CD14-positive monocyte (primary cell): ENCODE data around the gene PXDN. TPM values are rescaled to one million over a fixed set of nuclear protein-coding genes. Genes with fewer than 3 reads are reported as not detected.

ENCODE experiments used
- DNase-seq, 3 donors: peaks; one replicate each; pipeline ENCODE4 v3.0.0-alpha.2; 2011 to 2022
- H2AFZ ChIP-seq: 2 replicates; pipeline ENCODE4 v1.6.0; 2012; ENCODE audit warnings: mild to moderate bottlenecking, low read depth, low read length, inconsistent platforms; ENCODE audit not compliant: insufficient read depth, poor library complexity, severe bottlenecking
- H3K27ac ChIP-seq, 2 donors: 1 replicate in 1 of 2; 2 replicates in 1 of 2; pipeline ENCODE4 v1.5.1; 2012 to 2013; ENCODE audit warnings: low read length in 2 of 2, control low read depth in 1 of 2, inconsistent platforms in 1 of 2, low read depth in 1 of 2, mild to moderate bottlenecking in 1 of 2
- H3K27me3 ChIP-seq, 2 donors: one replicate each; pipeline versions ENCODE4 v1.6.0 to v1.6.1; 2011 to 2013; ENCODE audit warnings: low read length in 2 of 2; ENCODE audit not compliant: control insufficient read depth in 2 of 2, insufficient read depth in 2 of 2
- H3K36me3 ChIP-seq, 2 donors: replicated peaks in 1 of 2; 1 replicate in 1 of 2; 2 replicates in 1 of 2; pipeline versions ENCODE4 v1.5.1 to v1.6.1; 2012 to 2013; ENCODE audit warnings: low read length in 2 of 2, control low read depth in 1 of 2, inconsistent platforms in 1 of 2, mild to moderate bottlenecking in 1 of 2; ENCODE audit not compliant: insufficient read depth in 2 of 2, control insufficient read depth in 1 of 2
- H3K4me1 ChIP-seq, 2 donors: 1 replicate in 1 of 2; 2 replicates in 1 of 2; pipeline versions ENCODE4 v1.5.1 to v1.6.1; 2012 to 2013; ENCODE audit warnings: low read length in 2 of 2, control low read depth in 1 of 2, inconsistent platforms in 1 of 2, mild to moderate bottlenecking in 1 of 2, moderate library complexity in 1 of 2; ENCODE audit not compliant: insufficient read depth in 2 of 2, control insufficient read depth in 1 of 2
- H3K4me2 ChIP-seq: replicated peaks from 2 replicates; pipeline ENCODE3; 2012; ENCODE audit warnings: low read length, moderate library complexity, mild to moderate bottlenecking; ENCODE audit not compliant: poor library complexity, severe bottlenecking; ENCODE audit errors: extremely low read depth
- H3K4me3 ChIP-seq, 3 experiments: fragments of 200-600 bp in 1 of 3; sonication (generic) in 1 of 3; replicated peaks in 1 of 3; 1 replicate in 2 of 3; 2 replicates in 1 of 3; pipeline ENCODE4 v1.5.1; 2011 to 2013; ENCODE audit warnings: low read length in 3 of 3, mild to moderate bottlenecking in 3 of 3, control low read depth in 2 of 3, low read depth in 2 of 3, inconsistent platforms in 1 of 3, moderate library complexity in 1 of 3
- H3K79me2 ChIP-seq: 2 replicates; pipeline ENCODE4 v1.6.0; 2012; ENCODE audit warnings: mild to moderate bottlenecking, control low read depth, inconsistent platforms, low read length, moderate library complexity; ENCODE audit not compliant: insufficient read depth
- H3K9ac ChIP-seq: 2 replicates; pipeline ENCODE4 v1.6.0; 2017; ENCODE audit warnings: low read length, mild to moderate bottlenecking; ENCODE audit not compliant: insufficient read depth, poor library complexity, severe bottlenecking
- H3K9me3 ChIP-seq, 2 donors: replicated peaks in 1 of 2; 1 replicate in 1 of 2; 2 replicates in 1 of 2; pipeline versions ENCODE4 v1.5.1 to v1.6.1; 2012 to 2013; ENCODE audit warnings: low read length in 2 of 2, control low read depth in 1 of 2; ENCODE audit not compliant: control insufficient read depth in 1 of 2, insufficient read depth in 1 of 2
- H4K20me1 ChIP-seq: 2 replicates; pipeline ENCODE4 v1.6.0; 2012; ENCODE audit warnings: mild to moderate bottlenecking, low read length, control low read depth, moderate library complexity; ENCODE audit not compliant: insufficient read depth
- H3K27ac Mint-ChIP-seq, 7 donors: one replicate each; pipeline ENCODE4 v1.8.0; 2020; ENCODE audit warnings: mild to moderate bottlenecking in 7 of 7, mixed read lengths in 7 of 7, moderate library complexity in 6 of 7, inconsistent platforms in 2 of 7
- H3K27me3 Mint-ChIP-seq, 3 donors: one replicate each; pipeline ENCODE4 v1.8.0; 2021 to 2022; ENCODE audit warnings: low read depth in 3 of 3, mild to moderate bottlenecking in 3 of 3, mixed read lengths in 3 of 3, moderate library complexity in 3 of 3, inconsistent platforms in 1 of 3
- H3K36me3 Mint-ChIP-seq, 2 donors: one replicate each; pipeline ENCODE4 v1.8.0; 2020; ENCODE audit warnings: mixed read lengths in 2 of 2, inconsistent platforms in 1 of 2, mild to moderate bottlenecking in 1 of 2
- H3K4me1 Mint-ChIP-seq: one replicate; pipeline ENCODE4 v1.8.0; 2020; ENCODE audit warnings: mild to moderate bottlenecking, mixed read lengths
- H3K4me3 Mint-ChIP-seq, 2 donors: one replicate each; pipeline ENCODE4 v1.8.0; 2020; ENCODE audit warnings: mild to moderate bottlenecking in 2 of 2, mixed read lengths in 2 of 2, moderate library complexity in 1 of 2
- H3K9me3 Mint-ChIP-seq, 7 donors: one replicate each; pipeline ENCODE4 v1.8.0; 2020 to 2022; ENCODE audit warnings: mixed read lengths in 7 of 7, mild to moderate bottlenecking in 6 of 7, moderate library complexity in 6 of 7, inconsistent platforms in 2 of 7
- CTCF ChIP-seq: fragments of 200-600 bp; IDR thresholded peaks from one replicate; pipeline ENCODE4 v1.8.0; 2022; ENCODE audit warnings: antibody characterized with exemption, mild to moderate bottlenecking
- WGBS: methylation state at CpG from one replicate; pipeline ENCODE4 v1.1.5; 2013; ENCODE audit warnings: missing lambda C conversion rate; ENCODE audit not compliant: insufficient coverage; 5-methylcytosine and 5-hydroxymethylcytosine counted together
- intact Hi-C, 2 donors: fragments of 100-400 bp; cut with micrococcal nuclease; formaldehyde crosslinking; loops; one replicate each; pipeline versions ENCODE4 v1.15.0 to v1.15.1; 2023
- polyA plus RNA-seq, 3 donors: library from polyadenylated mRNA; depleted of rRNA in 1 of 3; unstranded in 2 of 3; stranded (reverse) in 1 of 3; fragments of 300-500 nt in 2 of 3; fragments of >200 nt in 1 of 3; fragmentation: Illumina TruSeq in 2 of 3; gene quantifications; 1 replicate in 2 of 3; 2 replicates in 1 of 3; pipeline ENCODE4 v1.2.3, GENCODE V29; 2012 to 2021

PXDN gene
- polyA plus RNA-seq, 3 donors, result not detected

GRCh38 chr2:1632510-1632909 is 111.8 kb downstream of the PXDN start:
- Mint-ChIP-seq H3K4me1 (no peaks in the 10 kb centered on the region), H3K27me3 (peaks cover 1 to 5% (median 3%) of the 10 kb centered on the region in 3 donors), H3K36me3 (no peaks in the 10 kb centered on the region), H3K9me3 (peaks cover 0 to 6% (median 3%) of the 10 kb centered on the region in 7 donors), H3K27ac (no peak overlapping the region), H3K4me3 (no peak overlapping the region)
- TF ChIP-seq CTCF, result no peak
- Histone ChIP-seq H3K4me2 (no peak overlapping the region), H3K9ac (no peak overlapping the region), H3K79me2 (no peaks in the 10 kb centered on the region), H3K4me3 (no peak overlapping the region), H3K4me1 (no peaks in the 10 kb centered on the region), H3K36me3 (no peaks in the 10 kb centered on the region), H3K27ac (no peak overlapping the region), H3K27me3 (no peaks in the 10 kb centered on the region), H4K20me1 (no peaks in the 10 kb centered on the region), H2AFZ (no peak overlapping the region), H3K9me3 (no peaks in the 10 kb centered on the region)
- no peak for DNase-seq
- intact Hi-C loops, result no loop called here
- WGBS, result 89% methylated on average over 8 of the region's 13 CpGs

- H3K9me3 Mint-ChIP-seq, result peaks cover 0 to 6% (median 3%) of the 10 kb centered on the region in 7 donors
- no peak overlapping the region for H3K4me3 Mint-ChIP-seq
- WGBS, result 94% methylated on average over 5 of the region's 7 CpGs
- no peak for DNase-seq
- intact Hi-C loops, result no loop called here
- no peaks in the 10 kb centered on the region for H3K79me2 ChIP-seq
- no peaks in the 10 kb centered on the region for H3K4me1 ChIP-seq
- H3K27ac ChIP-seq, result no peak overlapping the region
- H3K4me3 ChIP-seq, result no peak overlapping the region
- H3K9me3 ChIP-seq, result no peaks in the 10 kb centered on the region
- H3K27me3 ChIP-seq, result no peaks in the 10 kb centered on the region
- H3K4me2 ChIP-seq, result no peak overlapping the region
- H3K4me1 Mint-ChIP-seq, result no peaks in the 10 kb centered on the region
- no peak overlapping the region for H3K27ac Mint-ChIP-seq
- H3K36me3 Mint-ChIP-seq, result no peaks in the 10 kb centered on the region
- H2AFZ ChIP-seq, result no peak overlapping the region
- no peaks in the 10 kb centered on the region for H3K36me3 ChIP-seq
- peaks cover 1 to 5% (median 3%) of the 10 kb centered on the region in 3 donors for H3K27me3 Mint-ChIP-seq
- TF ChIP-seq CTCF, result no peak
- H4K20me1 ChIP-seq, result no peaks in the 10 kb centered on the region
- H3K9ac ChIP-seq, result no peak overlapping the region
These were observed 112.3 kb downstream of the PXDN start for GRCh38 chr2:1632002-1632348.
